Type B pancreatic cell (in vitro differentiated cells): ENCODE results near the gene ATG16L1. TPM values are rescaled to one million over a fixed set of nuclear protein-coding genes. Genes with fewer than 3 reads are reported as not detected.

ENCODE experiments used
- DNase-seq: peaks from one replicate; pipeline ENCODE4 v3.0.0; 2021; ENCODE audit warnings: mixed read lengths; ENCODE audit not compliant: unreplicated experiment; ENCODE audit errors: extremely low spot score
- H3K27ac Mint-ChIP-seq: 2 replicates; pipeline ENCODE4 v1.8.0; 2021; ENCODE audit warnings: mild to moderate bottlenecking, mixed read lengths
- H3K27me3 Mint-ChIP-seq: 2 replicates; pipeline ENCODE4 v1.8.0; 2021; ENCODE audit warnings: mixed read lengths
- H3K36me3 Mint-ChIP-seq: 2 replicates; pipeline ENCODE4 v1.8.0; 2021; ENCODE audit warnings: mixed read lengths
- H3K4me1 Mint-ChIP-seq: one replicate; pipeline ENCODE4 v1.8.0; 2021; ENCODE audit warnings: mixed read lengths; ENCODE audit not compliant: unreplicated experiment
- H3K4me3 Mint-ChIP-seq: 2 replicates; pipeline ENCODE4 v1.8.0; 2021; ENCODE audit warnings: mild to moderate bottlenecking, mixed read lengths
- H3K9me3 Mint-ChIP-seq: 2 replicates; pipeline ENCODE4 v1.8.0; 2021; ENCODE audit warnings: mixed read lengths
- CTCF ChIP-seq: fragments of 200-600 bp; sonication (generic); conservative IDR thresholded peaks from 2 replicates; pipeline ENCODE4 v1.5.0; 2021; ENCODE audit warnings: antibody characterized with exemption, mild to moderate bottlenecking
- total RNA-seq: library from RNA; stranded (reverse); gene quantifications from 2 replicates; pipeline ENCODE4 v1.2.1, GENCODE V29; 2021; ENCODE audit warnings: low replicate concordance

ATG16L1 gene
- total RNA-seq, 1 donor from 2014 or later: 50.3 TPM

GRCh38 chr2:233221378-233222063, 30.0 kb upstream of the ATG16L1 start:
- peaks cover 10% of the 10 kb centered on the region for H3K27me3 Mint-ChIP-seq
- no peaks in the 10 kb centered on the region for H3K36me3 Mint-ChIP-seq
- TF ChIP-seq CTCF: no peak
- no peak for DNase-seq
- no peak overlapping the region for H3K27ac Mint-ChIP-seq
- H3K4me1 Mint-ChIP-seq: no peaks in the 10 kb centered on the region
- H3K9me3 Mint-ChIP-seq: peaks cover 4% of the 10 kb centered on the region
- H3K4me3 Mint-ChIP-seq: no peak overlapping the region

- no peaks in the 10 kb centered on the region for H3K4me1 Mint-ChIP-seq
- no peak overlapping the region for H3K4me3 Mint-ChIP-seq
- no peak for TF ChIP-seq CTCF
- H3K27ac Mint-ChIP-seq: no peak overlapping the region
- peaks cover 16% of the 10 kb centered on the region for H3K27me3 Mint-ChIP-seq
- H3K9me3 Mint-ChIP-seq: peaks cover 4% of the 10 kb centered on the region
- no peak for DNase-seq
- H3K36me3 Mint-ChIP-seq: no peaks in the 10 kb centered on the region
Observed at GRCh38 chr2:233223059-233223894, 28.2 kb upstream of the ATG16L1 start.

- H3K27ac Mint-ChIP-seq: no peak overlapping the region
- peaks cover 4% of the 10 kb centered on the region for H3K9me3 Mint-ChIP-seq
- no peak for TF ChIP-seq CTCF
- H3K4me1 Mint-ChIP-seq: no peaks in the 10 kb centered on the region
- peaks cover 16% of the 10 kb centered on the region for H3K27me3 Mint-ChIP-seq
- H3K4me3 Mint-ChIP-seq: no peak overlapping the region
- DNase-seq: no peak
- H3K36me3 Mint-ChIP-seq: no peaks in the 10 kb centered on the region
Observed at GRCh38 chr2:233225230-233226068, 26.0 kb upstream of the ATG16L1 start.

- Mint-ChIP-seq H3K4me1 (no peaks in the 10 kb centered on the region), H3K4me3 (no peak overlapping the region), H3K27me3 (peaks cover 16% of the 10 kb centered on the region), H3K9me3 (peaks cover 4% of the 10 kb centered on the region), H3K36me3 (no peaks in the 10 kb centered on the region), H3K27ac (no peak overlapping the region)
- TF ChIP-seq CTCF: no peak
- no peak for DNase-seq
Observed at GRCh38 chr2:233226511-233227031, 24.9 kb upstream of the ATG16L1 start.

- Mint-ChIP-seq H3K36me3 (no peaks in the 10 kb centered on the region), H3K27ac (no peak overlapping the region), H3K9me3 (no peaks in the 10 kb centered on the region), H3K27me3 (peaks cover 10% of the 10 kb centered on the region), H3K4me1 (no peaks in the 10 kb centered on the region), H3K4me3 (no peak overlapping the region)
- DNase-seq: no peak
- no peak for TF ChIP-seq CTCF
Observed at GRCh38 chr2:233227346-233227978, 24.0 kb upstream of the ATG16L1 start.
